Measurements from ENCODE around the gene TTC19. TPM values are rescaled to one million over a fixed set of nuclear protein-coding genes. Genes with fewer than 3 reads are reported as not detected.
"Not testable (repeated sequence)": the region's sequence is repeated elsewhere in the genome, so short reads cannot be mapped to it uniquely, and the experiment has no call there.

Gene TTC19
- total RNA-seq, 1 donor from 2014 or later: 15.7 TPM

GRCh38 chr17:15972497-15972951 is 27.1 kb upstream of the TTC19 start:
- Histone ChIP-seq H3K4me3 (ENCODE audit: low read length in 3 of 3) (no peak overlapping the region), H3K9me3 (ENCODE audit: control insufficient read depth in 3 of 3, low read length in 3 of 3) (no peaks in the 10 kb centered on the region), H3K4me1 (ENCODE audit: control insufficient read depth in 3 of 3, insufficient read depth in 3 of 3, low read length in 3 of 3) (no peaks in the 10 kb centered on the region), H3K9ac (ENCODE audit: low read depth in 1 of 3, low read length in 3 of 3) (no peak overlapping the region), H3K27me3 (ENCODE audit: control insufficient read depth in 3 of 3, insufficient read depth in 3 of 3, low read length in 3 of 3) (no peaks in the 10 kb centered on the region), H3K27ac (ENCODE audit: low read depth, low read length) (no peak overlapping the region), H3K36me3 (ENCODE audit: control insufficient read depth in 3 of 3, insufficient read depth in 3 of 3, low read length in 3 of 3) (peaks cover 10 to 21% (median 15%) of the 10 kb centered on the region in 3 donors)

- Histone ChIP-seq H3K4me1 (ENCODE audit: control insufficient read depth in 3 of 3, insufficient read depth in 3 of 3, low read length in 3 of 3) (no peaks in the 10 kb centered on the region), H3K27ac (ENCODE audit: low read depth, low read length) (no peak overlapping the region), H3K27me3 (ENCODE audit: control insufficient read depth in 3 of 3, insufficient read depth in 3 of 3, low read length in 3 of 3) (no peaks in the 10 kb centered on the region), H3K9ac (ENCODE audit: low read depth in 1 of 3, low read length in 3 of 3) (no peak overlapping the region), H3K36me3 (ENCODE audit: control insufficient read depth in 3 of 3, insufficient read depth in 3 of 3, low read length in 3 of 3) (peaks cover 14 to 25% (median 19%) of the 10 kb centered on the region in 3 donors), H3K4me3 (ENCODE audit: low read length in 3 of 3) (no peak overlapping the region), H3K9me3 (ENCODE audit: control insufficient read depth in 3 of 3, low read length in 3 of 3) (no peaks in the 10 kb centered on the region)
Observed at GRCh38 chr17:15973016-15973415, 26.6 kb upstream of the TTC19 start.

GRCh38 chr17:15973834-15974233 is 25.8 kb upstream of the TTC19 start:
- no peak overlapping the region for H3K4me3 ChIP-seq (ENCODE audit: low read length in 3 of 3)
- H3K4me1 ChIP-seq (ENCODE audit: control insufficient read depth in 3 of 3, insufficient read depth in 3 of 3, low read length in 3 of 3): no peaks in the 10 kb centered on the region
- no peak overlapping the region for H3K9ac ChIP-seq (ENCODE audit: low read depth in 1 of 3, low read length in 3 of 3)
- no peaks in the 10 kb centered on the region for H3K27me3 ChIP-seq (ENCODE audit: control insufficient read depth in 3 of 3, insufficient read depth in 3 of 3, low read length in 3 of 3)
- no peaks in the 10 kb centered on the region for H3K9me3 ChIP-seq (ENCODE audit: control insufficient read depth in 3 of 3, low read length in 3 of 3)
- H3K36me3 ChIP-seq (ENCODE audit: control insufficient read depth in 3 of 3, insufficient read depth in 3 of 3, low read length in 3 of 3): peaks cover 16 to 31% (median 23%) of the 10 kb centered on the region in 3 donors
- no peak overlapping the region for H3K27ac ChIP-seq (ENCODE audit: low read depth, low read length)

- H3K4me3 ChIP-seq (ENCODE audit: low read length in 3 of 3): no peak overlapping the region
- H3K4me1 ChIP-seq (ENCODE audit: control insufficient read depth in 3 of 3, insufficient read depth in 3 of 3, low read length in 3 of 3): no peaks in the 10 kb centered on the region
- no peak overlapping the region for H3K9ac ChIP-seq (ENCODE audit: low read depth in 1 of 3, low read length in 3 of 3)
- peaks cover 31 to 51% (median 49%) of the 10 kb centered on the region in 3 donors for H3K36me3 ChIP-seq (ENCODE audit: control insufficient read depth in 3 of 3, insufficient read depth in 3 of 3, low read length in 3 of 3)
- H3K27me3 ChIP-seq (ENCODE audit: control insufficient read depth in 3 of 3, insufficient read depth in 3 of 3, low read length in 3 of 3): no peaks in the 10 kb centered on the region
- H3K9me3 ChIP-seq (ENCODE audit: control insufficient read depth in 3 of 3, low read length in 3 of 3): no peaks in the 10 kb centered on the region
- H3K27ac ChIP-seq (ENCODE audit: low read depth, low read length): no peak overlapping the region
Observed at GRCh38 chr17:15977894-15978293, 21.7 kb upstream of the TTC19 start.

GRCh38 chr17:15978606-15979005 is 21.0 kb upstream of the TTC19 start:
- H3K4me1 ChIP-seq (ENCODE audit: control insufficient read depth in 3 of 3, insufficient read depth in 3 of 3, low read length in 3 of 3): no peaks in the 10 kb centered on the region
- H3K9me3 ChIP-seq (ENCODE audit: control insufficient read depth in 3 of 3, low read length in 3 of 3): no peaks in the 10 kb centered on the region
- H3K27me3 ChIP-seq (ENCODE audit: control insufficient read depth in 3 of 3, insufficient read depth in 3 of 3, low read length in 3 of 3): no peaks in the 10 kb centered on the region
- no peak overlapping the region for H3K4me3 ChIP-seq (ENCODE audit: low read length in 3 of 3)
- H3K27ac ChIP-seq (ENCODE audit: low read depth, low read length): no peak overlapping the region
- no peak overlapping the region for H3K9ac ChIP-seq (ENCODE audit: low read depth in 1 of 3, low read length in 3 of 3)
- peaks cover 31 to 56% (median 49%) of the 10 kb centered on the region in 3 donors for H3K36me3 ChIP-seq (ENCODE audit: control insufficient read depth in 3 of 3, insufficient read depth in 3 of 3, low read length in 3 of 3)

GRCh38 chr17:15979013-15979412 is 20.6 kb upstream of the TTC19 start:
- not testable (repeated sequence) for H3K9me3 ChIP-seq (ENCODE audit: control insufficient read depth in 3 of 3, low read length in 3 of 3); H3K27me3 ChIP-seq (ENCODE audit: control insufficient read depth in 3 of 3, insufficient read depth in 3 of 3, low read length in 3 of 3); H3K9ac ChIP-seq (ENCODE audit: low read depth in 1 of 3, low read length in 3 of 3); H3K27ac ChIP-seq (ENCODE audit: low read depth, low read length); H3K4me3 ChIP-seq (ENCODE audit: low read length in 3 of 3); H3K4me1 ChIP-seq (ENCODE audit: control insufficient read depth in 3 of 3, insufficient read depth in 3 of 3, low read length in 3 of 3)
- H3K36me3 ChIP-seq (ENCODE audit: control insufficient read depth in 3 of 3, insufficient read depth in 3 of 3, low read length in 3 of 3): peaks cover 31 to 56% (median 50%) of the 10 kb centered on the region in 3 donors

GRCh38 chr17:15981208-15981607 is 18.4 kb upstream of the TTC19 start:
- Histone ChIP-seq H3K4me1 (ENCODE audit: control insufficient read depth in 3 of 3, insufficient read depth in 3 of 3, low read length in 3 of 3) (no peaks in the 10 kb centered on the region), H3K36me3 (ENCODE audit: control insufficient read depth in 3 of 3, insufficient read depth in 3 of 3, low read length in 3 of 3) (peaks cover 25 to 56% (median 48%) of the 10 kb centered on the region in 3 donors), H3K27ac (ENCODE audit: low read depth, low read length) (no peak overlapping the region), H3K27me3 (ENCODE audit: control insufficient read depth in 3 of 3, insufficient read depth in 3 of 3, low read length in 3 of 3) (no peaks in the 10 kb centered on the region), H3K4me3 (ENCODE audit: low read length in 3 of 3) (no peak overlapping the region), H3K9ac (ENCODE audit: low read depth in 1 of 3, low read length in 3 of 3) (no peak overlapping the region), H3K9me3 (ENCODE audit: control insufficient read depth in 3 of 3, low read length in 3 of 3) (no peaks in the 10 kb centered on the region)

GRCh38 chr17:15981646-15982580 is 17.7 kb upstream of the TTC19 start:
- Histone ChIP-seq H3K9me3 (ENCODE audit: control insufficient read depth in 3 of 3, low read length in 3 of 3) (no peaks in the 10 kb centered on the region), H3K4me1 (ENCODE audit: control insufficient read depth in 3 of 3, insufficient read depth in 3 of 3, low read length in 3 of 3) (no peaks in the 10 kb centered on the region), H3K27me3 (ENCODE audit: control insufficient read depth in 3 of 3, insufficient read depth in 3 of 3, low read length in 3 of 3) (no peaks in the 10 kb centered on the region), H3K9ac (ENCODE audit: low read depth in 1 of 3, low read length in 3 of 3) (no peak overlapping the region), H3K36me3 (ENCODE audit: control insufficient read depth in 3 of 3, insufficient read depth in 3 of 3, low read length in 3 of 3) (peaks cover 25 to 51% (median 43%) of the 10 kb centered on the region in 3 donors), H3K4me3 (ENCODE audit: low read length in 3 of 3) (no peak overlapping the region), H3K27ac (ENCODE audit: low read depth, low read length) (no peak overlapping the region)

- Histone ChIP-seq H3K36me3 (ENCODE audit: control insufficient read depth in 3 of 3, insufficient read depth in 3 of 3, low read length in 3 of 3) (peaks cover 0 to 12% (median 7%) of the 10 kb centered on the region in 3 donors), H3K4me3 (ENCODE audit: low read length in 3 of 3) (no peak overlapping the region), H3K27me3 (ENCODE audit: control insufficient read depth in 3 of 3, insufficient read depth in 3 of 3, low read length in 3 of 3) (no peaks in the 10 kb centered on the region), H3K9ac (ENCODE audit: low read depth in 1 of 3, low read length in 3 of 3) (no peak overlapping the region), H3K4me1 (ENCODE audit: control insufficient read depth in 3 of 3, insufficient read depth in 3 of 3, low read length in 3 of 3) (peaks cover 7 to 17% (median 14%) of the 10 kb centered on the region in 3 donors), H3K9me3 (ENCODE audit: control insufficient read depth in 3 of 3, low read length in 3 of 3) (no peaks in the 10 kb centered on the region), H3K27ac (ENCODE audit: low read depth, low read length) (no peak overlapping the region)
Observed at GRCh38 chr17:15996322-15996721, 3.3 kb upstream of the TTC19 start.

- H3K4me3 ChIP-seq (ENCODE audit: low read length in 3 of 3): peak overlapping the region in 1 of 3 donors; percentile 87
- peaks cover 7 to 27% (median 9%) of the 10 kb centered on the region in 3 donors for H3K36me3 ChIP-seq (ENCODE audit: control insufficient read depth in 3 of 3, insufficient read depth in 3 of 3, low read length in 3 of 3)
Observed at GRCh38 chr17:15998031-15998562, 1.5 kb upstream of the TTC19 start.

More at GRCh38 chr17:15998031-15998562, 1.5 kb upstream of the TTC19 start:
- no peaks in the 10 kb centered on the region for H3K9me3 ChIP-seq (ENCODE audit: control insufficient read depth in 3 of 3, low read length in 3 of 3)
- peak overlapping the region; percentile 87 for H3K27ac ChIP-seq (ENCODE audit: low read depth, low read length)
- no peak overlapping the region for H3K9ac ChIP-seq (ENCODE audit: low read depth in 1 of 3, low read length in 3 of 3)
- no peaks in the 10 kb centered on the region for H3K27me3 ChIP-seq (ENCODE audit: control insufficient read depth in 3 of 3, insufficient read depth in 3 of 3, low read length in 3 of 3)
- peaks cover 9 to 19% (median 15%) of the 10 kb centered on the region in 3 donors for H3K4me1 ChIP-seq (ENCODE audit: control insufficient read depth in 3 of 3, insufficient read depth in 3 of 3, low read length in 3 of 3)

Measured in skeletal muscle tissue (tissue), 4 donors.